PC-3 (cell line): ENCODE results near the gene FOXD3. TPM values are rescaled to one million over a fixed set of nuclear protein-coding genes. Genes with fewer than 3 reads are reported as not detected.
A peak's percentile ranks its signal among the peaks of the same experiment; 100 is the strongest.

Experiments
- ATAC-seq: fragments of 200-7000 bp; cut with Tn5 transposase; 2 replicates; pipeline ENCODE4 v1.9.1; 2020; ENCODE audit warnings: mild to moderate bottlenecking, moderate library complexity
- BruUV-seq: library from RNA; stranded (reverse); fragments of 400-500 nt; replicated peaks from 2 replicates; lab custom pipeline; 2021; lab: Mats Ljungman, UMichigan
- CTCF ChIA-PET: fragments of 300-600 bp; sonication (Branson Sonifier 250); formaldehyde crosslinking; loops from one replicate; lab custom pipeline; 2022; ENCODE audit warnings: antibody characterized with exemption; lab: Charles Lee
- POLR2A ChIA-PET: fragments of 300-600 bp; sonication (Branson Sonifier 250); formaldehyde crosslinking; loops from one replicate; lab custom pipeline; 2022; ENCODE audit warnings: antibody characterized with exemption; ENCODE audit not compliant: unreplicated experiment; lab: Charles Lee
- DNase-seq: peaks from one replicate; pipeline ENCODE4 v3.0.0-alpha.2; 2015
- H2AFZ ChIP-seq: fragments of 300-600 bp; sonication (generic); 2 replicates; pipeline ENCODE4 v1.6.0; 2016; ENCODE audit warnings: antibody characterized with exemption, low read length
- H3F3A ChIP-seq: fragments of 300-600 bp; sonication (generic); one replicate; pipeline ENCODE4 v1.6.0; 2017; ENCODE audit warnings: antibody characterized with exemption, low read length, control low read depth, mild to moderate bottlenecking; ENCODE audit not compliant: unreplicated experiment
- H3K27ac ChIP-seq: fragments of 300-600 bp; sonication (generic); 2 replicates; pipeline ENCODE4 v1.5.1; 2016; ENCODE audit warnings: mild to moderate bottlenecking, low read length
- H3K27me3 ChIP-seq: fragments of 300-600 bp; sonication (generic); 2 replicates; pipeline ENCODE4 v1.6.1; 2016; ENCODE audit warnings: low read length, mixed read lengths
- H3K36me3 ChIP-seq: fragments of 300-600 bp; sonication (generic); 2 replicates; pipeline ENCODE4 v1.6.1; 2016; ENCODE audit warnings: low read depth, mixed run types, low read length, mixed read lengths
- H3K4me1 ChIP-seq: fragments of 300-600 bp; sonication (generic); 2 replicates; pipeline ENCODE4 v1.5.1; 2016; ENCODE audit warnings: low read length; ENCODE audit not compliant: insufficient read depth
- H3K4me2 ChIP-seq: fragments of 300-600 bp; sonication (generic); 2 replicates; pipeline ENCODE4 v1.6.0; 2016; ENCODE audit warnings: low read length
- H3K4me3 ChIP-seq: fragments of 300-600 bp; sonication (generic); 2 replicates; pipeline ENCODE4 v1.5.1; 2016; ENCODE audit warnings: mild to moderate bottlenecking, low read length, mixed read lengths
- H3K79me2 ChIP-seq: fragments of 300-600 bp; sonication (generic); 2 replicates; pipeline ENCODE4 v1.6.1; 2017; ENCODE audit warnings: low read length, mixed read lengths
- H3K9ac ChIP-seq: fragments of 300-600 bp; sonication (generic); 2 replicates; pipeline ENCODE4 v1.6.0; 2016; ENCODE audit warnings: mild to moderate bottlenecking, low read length
- H3K9me2 ChIP-seq: fragments of 300-600 bp; sonication (generic); replicated peaks from 2 replicates; pipeline ENCODE4 v1.6.1; 2016; ENCODE audit warnings: mixed run types, low read length, mixed read lengths
- H3K9me3 ChIP-seq: fragments of 300-600 bp; sonication (generic); 2 replicates; pipeline ENCODE4 v1.6.1; 2016; ENCODE audit warnings: low read length, mixed read lengths
- H4K20me1 ChIP-seq: fragments of 300-600 bp; sonication (generic); 2 replicates; pipeline ENCODE4 v1.6.1; 2016; ENCODE audit warnings: low read length, mixed read lengths
- EZH2 ChIP-seq: fragments of 300-600 bp; sonication (generic); IDR thresholded peaks from one replicate; pipeline ENCODE4 v1.6.1; 2017; ENCODE audit warnings: antibody characterized with exemption, mild to moderate bottlenecking, low read length; ENCODE audit not compliant: unreplicated experiment
- EZH2phosphoT487 ChIP-seq: fragments of 300-600 bp; sonication (generic); IDR thresholded peaks from 2 replicates; pipeline ENCODE4 v1.6.1; 2018; ENCODE audit warnings: mild to moderate bottlenecking, antibody characterized with exemption, low read length, borderline replicate concordance
- intact Hi-C: fragments of 100-400 bp; cut with micrococcal nuclease; formaldehyde crosslinking; loops from 2 replicates; pipeline ENCODE4 v1.9.0; 2023
- microRNA-seq: library from miRNA; unstranded; fragments of <30 nt; microRNA quantifications from one replicate; pipeline ENCODE4 v1.1.0, GENCODE V29; 2020; ENCODE audit not compliant: unreplicated experiment
- total RNA-seq: library from RNA; depleted of rRNA; stranded (reverse); fragments of >200 nt; gene quantifications from 2 replicates; pipeline ENCODE4 v1.2.3, GENCODE V29; 2014; rRNA removed
- TF ChIP-seq, protein P1 (sequence below): fragments of 300-600 bp; sonication (generic); conservative IDR thresholded peaks from 2 replicates; pipeline ENCODE4 v1.5.1; 2017; ENCODE audit warnings: antibody characterized with exemption, low read depth, mild to moderate bottlenecking, low read length

FOXD3 gene
- total RNA-seq, 1 experiment from 2014 or later: not detected

DNA sequence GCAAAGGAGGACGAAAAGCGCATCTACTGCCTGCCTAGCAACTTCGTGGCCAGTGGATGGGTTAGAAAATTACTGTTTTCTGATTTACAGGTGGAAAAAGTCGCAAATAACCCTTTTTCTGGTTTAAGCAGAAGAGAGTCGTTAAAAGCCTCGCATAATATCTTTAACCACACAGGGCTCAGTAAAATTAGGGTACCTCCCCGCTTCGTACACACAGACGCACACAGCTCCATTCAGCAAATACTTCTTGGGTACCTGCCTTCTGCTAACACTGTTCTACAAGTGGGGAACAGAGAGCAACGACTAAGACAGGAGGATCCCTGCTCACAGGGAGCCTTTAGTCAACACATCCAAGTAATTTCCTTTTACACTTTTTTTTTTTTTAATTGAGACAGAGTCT is 45.8 kb downstream of the FOXD3 start:
- TF ChIP-seq, protein P1, sequence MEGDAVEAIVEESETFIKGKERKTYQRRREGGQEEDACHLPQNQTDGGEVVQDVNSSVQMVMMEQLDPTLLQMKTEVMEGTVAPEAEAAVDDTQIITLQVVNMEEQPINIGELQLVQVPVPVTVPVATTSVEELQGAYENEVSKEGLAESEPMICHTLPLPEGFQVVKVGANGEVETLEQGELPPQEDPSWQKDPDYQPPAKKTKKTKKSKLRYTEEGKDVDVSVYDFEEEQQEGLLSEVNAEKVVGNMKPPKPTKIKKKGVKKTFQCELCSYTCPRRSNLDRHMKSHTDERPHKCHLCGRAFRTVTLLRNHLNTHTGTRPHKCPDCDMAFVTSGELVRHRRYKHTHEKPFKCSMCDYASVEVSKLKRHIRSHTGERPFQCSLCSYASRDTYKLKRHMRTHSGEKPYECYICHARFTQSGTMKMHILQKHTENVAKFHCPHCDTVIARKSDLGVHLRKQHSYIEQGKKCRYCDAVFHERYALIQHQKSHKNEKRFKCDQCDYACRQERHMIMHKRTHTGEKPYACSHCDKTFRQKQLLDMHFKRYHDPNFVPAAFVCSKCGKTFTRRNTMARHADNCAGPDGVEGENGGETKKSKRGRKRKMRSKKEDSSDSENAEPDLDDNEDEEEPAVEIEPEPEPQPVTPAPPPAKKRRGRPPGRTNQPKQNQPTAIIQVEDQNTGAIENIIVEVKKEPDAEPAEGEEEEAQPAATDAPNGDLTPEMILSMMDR: no peak
- no peak for TF ChIP-seq EZH2
- no peak for TF ChIP-seq EZH2phosphoT487
- H3K36me3 ChIP-seq: no peaks in the 10 kb centered on the region
- no peak overlapping the region for H3K27ac ChIP-seq
- intact Hi-C loops: loop anchor here (5.0 kb wide), 2 partner anchors 84 to 154 kb away; partner anchors contain the start of genes EFCAB7 and ITGB3BP
- H3K4me3 ChIP-seq: peak overlapping the region; percentile 95
- peak overlapping the region; percentile 94 for H2AFZ ChIP-seq
- ChIA-PET CTCF (no interaction called here), POLR2A (no interaction called here)
- H3K4me2 ChIP-seq: peak overlapping the region; percentile 97
- peak overlapping the region; percentile 94 for H3K9ac ChIP-seq
- H3K9me3 ChIP-seq: no peaks in the 10 kb centered on the region
- ATAC-seq: 0 out of 2 replicates have a peak, but pooled peaks have one; percentile 2
- 0 out of 2 replicates have a peak, but pooled peaks cover 7% of the 10 kb centered on the region for H3K79me2 ChIP-seq
- H3F3A ChIP-seq: no peaks in the 10 kb centered on the region
- BruUV-seq: TSS peak; percentile 73
- no peaks in the 10 kb centered on the region for H3K9me2 ChIP-seq
- DNase-seq: no peak
- H3K4me1 ChIP-seq: peaks cover 8% of the 10 kb centered on the region
- no peaks in the 10 kb centered on the region for H3K27me3 ChIP-seq
- no peaks in the 10 kb centered on the region for H4K20me1 ChIP-seq

Small RNA genes within 50 kb of the gene (microRNA-seq; reads per million reads assigned to microRNA genes)
- gene MIR6068: not detected

Other genes starting within 250 kb of the FOXD3 start
- 16.0 and 17.3 TPM in 2 replicates for gene ALG6, start 45.1 kb downstream of the FOXD3 start, total RNA-seq
- 31.3 and 44.8 TPM in 2 replicates for gene ITGB3BP, start 200.7 kb downstream of the FOXD3 start, total RNA-seq
- gene EFCAB7, start 201.0 kb downstream of the FOXD3 start, total RNA-seq: 3.6 and 4.5 TPM in 2 replicates